ENCODE results near the gene PPP6R3.
A peak's percentile ranks its signal among the peaks of the same experiment; 100 is the strongest.

The PPP6R3 gene

GRCh38 chr11:68479390-68479789 lies 18.8 kb downstream of the PPP6R3 start:
- Mint-ChIP-seq H3K27me3 (no peaks in the 10 kb centered on the region), H3K36me3 (peaks cover 45% of the 10 kb centered on the region), H3K4me3 (no peak overlapping the region), H3K27ac (no peak overlapping the region), H3K4me1 (peaks cover 35% of the 10 kb centered on the region), H3K9me3 (peaks cover 3% of the 10 kb centered on the region)
- no peak for DNase-seq
- CTCF ChIA-PET: no interaction called here

GRCh38 chr11:68480193-68480592 lies 19.6 kb downstream of the PPP6R3 start:
- CTCF ChIA-PET: no interaction called here
- H3K4me3 Mint-ChIP-seq: no peak overlapping the region
- peaks cover 42% of the 10 kb centered on the region for H3K36me3 Mint-ChIP-seq
- H3K4me1 Mint-ChIP-seq: peaks cover 33% of the 10 kb centered on the region
- no peak for DNase-seq
- no peak overlapping the region for H3K27ac Mint-ChIP-seq
- no peaks in the 10 kb centered on the region for H3K27me3 Mint-ChIP-seq
- no peaks in the 10 kb centered on the region for H3K9me3 Mint-ChIP-seq

GRCh38 chr11:68480852-68481510 lies 20.4 kb downstream of the PPP6R3 start:
- Mint-ChIP-seq H3K4me1 (peaks cover 36% of the 10 kb centered on the region), H3K9me3 (no peaks in the 10 kb centered on the region), H3K27me3 (no peaks in the 10 kb centered on the region), H3K36me3 (peaks cover 40% of the 10 kb centered on the region), H3K27ac (no peak overlapping the region), H3K4me3 (no peak overlapping the region)
- CTCF ChIA-PET: no interaction called here
- no peak for DNase-seq

GRCh38 chr11:68481579-68482240 lies 21.2 kb downstream of the PPP6R3 start:
- Mint-ChIP-seq H3K36me3 (peaks cover 41% of the 10 kb centered on the region), H3K4me1 (peaks cover 42% of the 10 kb centered on the region)

GRCh38 chr11:68488623-68489022 lies 28.1 kb downstream of the PPP6R3 start:
- H3K9me3 Mint-ChIP-seq: no peaks in the 10 kb centered on the region
- CTCF ChIA-PET: no interaction called here
- H3K36me3 Mint-ChIP-seq: peaks cover 23% of the 10 kb centered on the region
- no peaks in the 10 kb centered on the region for H3K27me3 Mint-ChIP-seq
- H3K4me3 Mint-ChIP-seq: no peak overlapping the region
- no peak overlapping the region for H3K27ac Mint-ChIP-seq
- no peak for DNase-seq
- peaks cover 43% of the 10 kb centered on the region for H3K4me1 Mint-ChIP-seq

More at GRCh38 chr11:68481579-68482240, 21.2 kb downstream of the PPP6R3 start:
- Mint-ChIP-seq H3K27ac (no peak overlapping the region), H3K4me3 (no peak overlapping the region), H3K27me3 (no peaks in the 10 kb centered on the region), H3K9me3 (no peaks in the 10 kb centered on the region)
- no peak for DNase-seq
- CTCF ChIA-PET: no interaction called here

- no peak overlapping the region for H3K4me3 Mint-ChIP-seq
Observed at GRCh38 chr11:68495220-68495729, 34.7 kb downstream of the PPP6R3 start.

GRCh38 chr11:68495872-68496271 lies 35.3 kb downstream of the PPP6R3 start:
- no peaks in the 10 kb centered on the region for H3K9me3 Mint-ChIP-seq
- H3K27me3 Mint-ChIP-seq: no peaks in the 10 kb centered on the region
- no peak for DNase-seq
- H3K4me1 Mint-ChIP-seq: peaks cover 23% of the 10 kb centered on the region
- CTCF ChIA-PET: no interaction called here
- H3K36me3 Mint-ChIP-seq: no peaks in the 10 kb centered on the region
- peak overlapping the region; percentile 24 for H3K27ac Mint-ChIP-seq
- no peak overlapping the region for H3K4me3 Mint-ChIP-seq

More at GRCh38 chr11:68495220-68495729, 34.7 kb downstream of the PPP6R3 start:
- no peak for DNase-seq
- H3K27ac Mint-ChIP-seq: no peak overlapping the region
- CTCF ChIA-PET: no interaction called here
- no peaks in the 10 kb centered on the region for H3K36me3 Mint-ChIP-seq
- H3K27me3 Mint-ChIP-seq: no peaks in the 10 kb centered on the region
- H3K9me3 Mint-ChIP-seq: no peaks in the 10 kb centered on the region
- H3K4me1 Mint-ChIP-seq: peaks cover 25% of the 10 kb centered on the region

- no peak for DNase-seq
- CTCF ChIA-PET: interaction anchor here (0.6 kb wide), 1 partner anchor 288 kb away, joined by 3 read pairs; no protein-coding TSS in a partner anchor
- H3K4me3 Mint-ChIP-seq: no peak overlapping the region
- H3K27ac Mint-ChIP-seq: no peak overlapping the region
- H3K36me3 Mint-ChIP-seq: peaks cover 2% of the 10 kb centered on the region
- no peaks in the 10 kb centered on the region for H3K27me3 Mint-ChIP-seq
- H3K9me3 Mint-ChIP-seq: no peaks in the 10 kb centered on the region
- peaks cover 27% of the 10 kb centered on the region for H3K4me1 Mint-ChIP-seq
Observed at GRCh38 chr11:68497761-68498160, 37.2 kb downstream of the PPP6R3 start.

GRCh38 chr11:68498321-68498720 lies 37.8 kb downstream of the PPP6R3 start:
- no peaks in the 10 kb centered on the region for H3K9me3 Mint-ChIP-seq
- H3K27me3 Mint-ChIP-seq: no peaks in the 10 kb centered on the region
- no peak overlapping the region for H3K4me3 Mint-ChIP-seq
- CTCF ChIA-PET: interaction anchor here (0.6 kb wide), 1 partner anchor 289 kb away, joined by 3 read pairs; no protein-coding TSS in a partner anchor
- no peak for DNase-seq
- H3K36me3 Mint-ChIP-seq: peaks cover 2% of the 10 kb centered on the region
- H3K4me1 Mint-ChIP-seq: peaks cover 28% of the 10 kb centered on the region
- H3K27ac Mint-ChIP-seq: no peak overlapping the region

- no peak overlapping the region for H3K27ac Mint-ChIP-seq
- H3K4me3 Mint-ChIP-seq: no peak overlapping the region
- DNase-seq: no peak
- H3K4me1 Mint-ChIP-seq: peaks cover 36% of the 10 kb centered on the region
- no peaks in the 10 kb centered on the region for H3K27me3 Mint-ChIP-seq
- no peaks in the 10 kb centered on the region for H3K9me3 Mint-ChIP-seq
- CTCF ChIA-PET: no interaction called here
- peaks cover 2% of the 10 kb centered on the region for H3K36me3 Mint-ChIP-seq
Observed at GRCh38 chr11:68498903-68499883, 38.6 kb downstream of the PPP6R3 start.

GRCh38 chr11:68500206-68500605 lies 39.7 kb downstream of the PPP6R3 start:
- peaks cover 2% of the 10 kb centered on the region for H3K36me3 Mint-ChIP-seq
- no peak overlapping the region for H3K27ac Mint-ChIP-seq
- no peaks in the 10 kb centered on the region for H3K9me3 Mint-ChIP-seq
- H3K4me3 Mint-ChIP-seq: no peak overlapping the region
- H3K27me3 Mint-ChIP-seq: no peaks in the 10 kb centered on the region
- DNase-seq: no peak
- CTCF ChIA-PET: no interaction called here
- peaks cover 42% of the 10 kb centered on the region for H3K4me1 Mint-ChIP-seq

GRCh38 chr11:68501813-68502212 lies 41.3 kb downstream of the PPP6R3 start:
- Mint-ChIP-seq H3K27me3 (no peaks in the 10 kb centered on the region), H3K4me3 (no peak overlapping the region), H3K27ac (no peak overlapping the region), H3K4me1 (peaks cover 46% of the 10 kb centered on the region), H3K36me3 (peaks cover 7% of the 10 kb centered on the region), H3K9me3 (no peaks in the 10 kb centered on the region)
- no peak for DNase-seq
- CTCF ChIA-PET: no interaction called here

- Mint-ChIP-seq H3K9me3 (no peaks in the 10 kb centered on the region), H3K27me3 (no peaks in the 10 kb centered on the region), H3K27ac (no peak overlapping the region), H3K4me1 (peaks cover 46% of the 10 kb centered on the region), H3K4me3 (no peak overlapping the region), H3K36me3 (peaks cover 14% of the 10 kb centered on the region)
- CTCF ChIA-PET: no interaction called here
- DNase-seq: no peak
Observed at GRCh38 chr11:68503251-68503687, 42.7 kb downstream of the PPP6R3 start.

- H3K36me3 Mint-ChIP-seq: peaks cover 14% of the 10 kb centered on the region
- H3K27ac Mint-ChIP-seq: no peak overlapping the region
- H3K4me1 Mint-ChIP-seq: peaks cover 45% of the 10 kb centered on the region
- H3K27me3 Mint-ChIP-seq: no peaks in the 10 kb centered on the region
- no peaks in the 10 kb centered on the region for H3K9me3 Mint-ChIP-seq
- CTCF ChIA-PET: no interaction called here
- H3K4me3 Mint-ChIP-seq: no peak overlapping the region
- no peak for DNase-seq
Observed at GRCh38 chr11:68503792-68504191, 43.2 kb downstream of the PPP6R3 start.
